Right ventricle myocardium superior (tissue), 1 donor: ENCODE data around the gene SLC25A12. TPM values are rescaled to one million over a fixed set of nuclear protein-coding genes. Genes with fewer than 3 reads are reported as not detected.
A peak's percentile ranks its signal among the peaks of the same experiment; 100 is the strongest.
"Not testable (repeated sequence)": the region's sequence is repeated elsewhere in the genome, so short reads cannot be mapped to it uniquely, and the experiment has no call there.

Experiments used
- ATAC-seq: fragments of 200-7000 bp; cut with Tn5 transposase; one replicate; pipeline ENCODE4 v1.9.1; 2020; ENCODE audit warnings: mild to moderate bottlenecking; ENCODE audit not compliant: poor library complexity
- DNase-seq: peaks from one replicate; pipeline ENCODE4 v3.0.0-alpha.2; 2020
- intact Hi-C: fragments of 100-400 bp; cut with DNase I; formaldehyde crosslinking; loops from one replicate; pipeline ENCODE4 v1.11.2; 2022
- total RNA-seq: library from RNA; stranded (reverse); fragmentation: NEBNext Ultra II Directional; extraction: Animal tissue kit (Norgen Biotek cat#: 25700); gene quantifications from one replicate; pipeline ENCODE4 v1.2.1, GENCODE V29; 2021
- donor health status: DM: no; HTN: yes; CAD: no; lungs with severe emphysema.

Gene SLC25A12
- total RNA-seq, 1 donor from 2014 or later, result 107 TPM

GRCh38 chr2:171836146-171836910 is 57.7 kb downstream of the SLC25A12 start:
- DNase-seq (no peak), ATAC-seq (no peak)
- intact Hi-C loops, result no loop called here

GRCh38 chr2:171835386-171835785 is 58.7 kb downstream of the SLC25A12 start:
- intact Hi-C loops, result no loop called here
- DNase-seq (no peak), ATAC-seq (no peak)

- DNase-seq (no peak), ATAC-seq (no peak)
- intact Hi-C loops, result no loop called here
These were observed 59.8 kb downstream of the SLC25A12 start for GRCh38 chr2:171834286-171834685.

- DNase-seq (no peak), ATAC-seq (no peak)
- intact Hi-C loops, result no loop called here
These were observed 61.6 kb downstream of the SLC25A12 start for GRCh38 chr2:171832489-171832888.

- ATAC-seq, result no peak
- intact Hi-C loops, result no loop called here
These were observed 64.0 kb downstream of the SLC25A12 start for GRCh38 chr2:171830039-171830438.

GRCh38 chr2:171824086-171824485 is 70.0 kb downstream of the SLC25A12 start:
- intact Hi-C loops, result no loop called here
- DNase-seq, result no peak
- ATAC-seq, result peak; percentile 64

More at GRCh38 chr2:171830039-171830438, 64.0 kb downstream of the SLC25A12 start:
- DNase-seq, result no peak

GRCh38 chr2:171822525-171823322 is 71.3 kb downstream of the SLC25A12 start:
- intact Hi-C loops, result no loop called here
- DNase-seq (no peak), ATAC-seq (no peak)

GRCh38 chr2:171819453-171819852 is 74.6 kb downstream of the SLC25A12 start:
- intact Hi-C loops, result loop anchor here (10.0 kb wide), 1 partner anchor 285 kb away; the partner anchor contains the start of gene DLX2
- ATAC-seq, result no peak

GRCh38 chr2:171814883-171815282 is 79.2 kb downstream of the SLC25A12 start:
- intact Hi-C loops, result loop anchor here (10.0 kb wide), 1 partner anchor 290 kb away; the partner anchor contains the start of gene DLX2
- ATAC-seq, result peak; percentile 42
- DNase-seq, result no peak

More at GRCh38 chr2:171819453-171819852, 74.6 kb downstream of the SLC25A12 start:
- no peak for DNase-seq

- DNase-seq (no peak), ATAC-seq (peak; percentile 73)
- intact Hi-C loops, result loop anchor here (10.0 kb wide), 1 partner anchor 291 kb away; the partner anchor contains the start of gene DLX2
These were observed 79.9 kb downstream of the SLC25A12 start for GRCh38 chr2:171814174-171814573.

- DNase-seq, result no peak
- ATAC-seq, result no peak
- intact Hi-C loops, result loop anchor here (10.0 kb wide), 1 partner anchor 291 kb away; the partner anchor contains the start of gene DLX2
These were observed 80.3 kb downstream of the SLC25A12 start for GRCh38 chr2:171813729-171814128.

- peak; percentile 54 for ATAC-seq
- intact Hi-C loops, result loop anchor here (10.0 kb wide), 1 partner anchor 292 kb away; the partner anchor contains the start of gene DLX2
- no peak for DNase-seq
These were observed 80.9 kb downstream of the SLC25A12 start for GRCh38 chr2:171813126-171813525.

- peak; percentile 50 for ATAC-seq
- DNase-seq, result no peak
- intact Hi-C loops, result loop anchor here (10.0 kb wide), 1 partner anchor 294 kb away; the partner anchor contains the start of gene DLX2
These were observed 82.8 kb downstream of the SLC25A12 start for GRCh38 chr2:171811245-171811628.

GRCh38 chr2:171810422-171811244 is 83.4 kb downstream of the SLC25A12 start:
- ATAC-seq (no peak), DNase-seq (no peak)
- intact Hi-C loops, result loop anchor here (10.0 kb wide), 1 partner anchor 294 kb away; the partner anchor contains the start of gene DLX2

- DNase-seq, intact Hi-C loops, ATAC-seq: not testable (repeated sequence)
These were observed 85.2 kb downstream of the SLC25A12 start for GRCh38 chr2:171808885-171809284.

- peak; percentile 62 for ATAC-seq
- no peak for DNase-seq
- intact Hi-C loops, result no loop called here
These were observed 86.1 kb downstream of the SLC25A12 start for GRCh38 chr2:171807831-171808393.

GRCh38 chr2:171807119-171807518 is 86.9 kb downstream of the SLC25A12 start:
- DNase-seq (no peak), ATAC-seq (no peak)
- intact Hi-C loops, result no loop called here

- intact Hi-C loops, result no loop called here
- no peak for DNase-seq
- ATAC-seq, result no peak
These were observed 89.6 kb downstream of the SLC25A12 start for GRCh38 chr2:171804456-171804855.
